SU-DHL-6 (cell line): ENCODE measurements around the gene RETREG1.

Experiments used
- H2AFZ ChIP-seq: fragments of 200-600 bp; sonication (generic); 2 replicates; pipeline ENCODE4 v1.6.1; 2014; ENCODE audit warnings: low read depth, mild to moderate bottlenecking, moderate library complexity, mixed read lengths, antibody characterized with exemption, low read length; ENCODE audit not compliant: severe bottlenecking
- H3F3A ChIP-seq: fragments of 200-600 bp; shearing (Covaris generic); 2 replicates; pipeline ENCODE4 v1.6.0; 2016; ENCODE audit warnings: antibody characterized with exemption, mild to moderate bottlenecking; ENCODE audit not compliant: insufficient read depth
- H3K27ac ChIP-seq: fragments of 200-600 bp; sonication (generic); 2 replicates; pipeline ENCODE4 v1.5.1; 2016; ENCODE audit warnings: low read depth, mild to moderate bottlenecking, low read length, moderate library complexity, mixed read lengths
- H3K27me3 ChIP-seq: fragments of 200-600 bp; sonication (generic), shearing (Covaris generic); 2 replicates; pipeline ENCODE4 v1.6.0; 2014; ENCODE audit warnings: mild to moderate bottlenecking, low read length
- H3K36me3 ChIP-seq: fragments of 200-600 bp; sonication (generic); 2 replicates; pipeline ENCODE4 v1.6.1; 2014; ENCODE audit warnings: mild to moderate bottlenecking, low read length, mixed read lengths
- H3K4me2 ChIP-seq: fragments of 300-600, 200-600 bp; shearing (Covaris generic), sonication (generic); 2 replicates; pipeline ENCODE4 v1.6.0; 2014; ENCODE audit warnings: low read length, low read depth, mild to moderate bottlenecking; ENCODE audit not compliant: poor library complexity, severe bottlenecking
- H3K4me3 ChIP-seq: fragments of 200-600 bp; sonication (generic); 2 replicates; pipeline ENCODE4 v1.5.1; 2014; ENCODE audit warnings: antibody characterized with exemption, low read length, mild to moderate bottlenecking, mixed read lengths; ENCODE audit not compliant: insufficient read depth, poor library complexity, severe bottlenecking
- H3K79me2 ChIP-seq: fragments of 200-600 bp; sonication (generic); 2 replicates; pipeline ENCODE4 v1.6.1; 2014; ENCODE audit warnings: mild to moderate bottlenecking, low read length, moderate library complexity; ENCODE audit not compliant: insufficient read depth
- H3K9ac ChIP-seq: fragments of 200-600 bp; sonication (generic); 2 replicates; pipeline ENCODE4 v1.7.0; 2014; ENCODE audit warnings: mild to moderate bottlenecking, low read length
- H3K9me2 ChIP-seq: fragments of 200-600 bp; sonication (generic); replicated peaks from 2 replicates; pipeline ENCODE4 v1.6.1; 2014; ENCODE audit warnings: low read length; ENCODE audit not compliant: insufficient read depth
- H3K9me3 ChIP-seq: fragments of 200-600 bp; sonication (generic); 2 replicates; pipeline ENCODE4 v1.6.1; 2014; ENCODE audit warnings: low read length, mixed read lengths; ENCODE audit not compliant: insufficient read depth
- H4K20me1 ChIP-seq: fragments of 200-600 bp; sonication (generic); 2 replicates; pipeline ENCODE4 v1.6.1; 2014; ENCODE audit warnings: low read depth, mild to moderate bottlenecking, antibody characterized with exemption, low read length, moderate library complexity, mixed read lengths
- CTCF ChIP-seq: fragments of 200-600 bp; sonication (generic); IDR thresholded peaks from one replicate; pipeline ENCODE4 v1.5.1; 2017; ENCODE audit warnings: antibody characterized with exemption, mild to moderate bottlenecking, low read length, moderate library complexity; ENCODE audit not compliant: insufficient read depth, poor library complexity, severe bottlenecking
- EZH2phosphoT487 ChIP-seq: fragments of 200-600 bp; sonication (generic), shearing (Covaris generic); conservative IDR thresholded peaks from 2 replicates; pipeline ENCODE4 v1.6.1; 2018; ENCODE audit warnings: mild to moderate bottlenecking, antibody characterized with exemption, low read length, moderate library complexity, mixed read lengths

Gene RETREG1

DNA sequence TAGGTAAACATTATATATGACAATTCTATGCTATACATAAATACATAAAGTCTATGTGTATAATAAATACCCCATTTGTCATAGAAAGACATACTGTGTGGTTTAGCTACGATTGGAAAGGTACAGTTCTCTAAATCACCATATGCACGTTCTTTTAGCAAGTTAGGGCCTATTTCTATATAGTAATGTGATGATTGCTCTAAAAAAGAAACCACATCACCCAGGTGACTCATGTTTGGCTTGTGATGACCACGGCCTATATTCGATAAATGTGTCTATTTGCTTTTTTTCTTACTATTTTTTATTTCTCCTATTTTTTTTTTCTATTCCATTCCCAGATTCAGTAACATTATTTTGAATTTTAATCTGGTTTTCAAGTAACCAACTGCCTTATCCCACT, 34.7 kb downstream of the RETREG1 start:
- Histone ChIP-seq H3K4me3 (no peak overlapping the region), H3K9me3 (no peaks in the 10 kb centered on the region), H3K36me3 (no peaks in the 10 kb centered on the region), H3K9ac (no peak overlapping the region), H3K27me3 (no peaks in the 10 kb centered on the region), H2AFZ (no peak overlapping the region), H3K4me2 (no peak overlapping the region), H3F3A (no peaks in the 10 kb centered on the region), H4K20me1 (no peaks in the 10 kb centered on the region), H3K27ac (no peak overlapping the region), H3K79me2 (no peaks in the 10 kb centered on the region), H3K9me2 (no peaks in the 10 kb centered on the region)
- TF ChIP-seq EZH2phosphoT487 (no peak), CTCF (no peak)

- Histone ChIP-seq H3K27ac (no peak overlapping the region), H3K4me3 (no peak overlapping the region)
- TF ChIP-seq EZH2phosphoT487, result no peak
- no peak for TF ChIP-seq CTCF
Measured at GRCh38 chr5:16580382-16580781, 36.4 kb downstream of the RETREG1 start.

GRCh38 chr5:16579142-16579847, 37.5 kb downstream of the RETREG1 start:
- H4K20me1 ChIP-seq, result no peaks in the 10 kb centered on the region
- H3K27me3 ChIP-seq, result no peaks in the 10 kb centered on the region
- no peaks in the 10 kb centered on the region for H3K36me3 ChIP-seq
- TF ChIP-seq CTCF (no peak), EZH2phosphoT487 (no peak)
- no peaks in the 10 kb centered on the region for H3K9me3 ChIP-seq
- H3K4me3 ChIP-seq, result no peak overlapping the region
- no peak overlapping the region for H3K27ac ChIP-seq
- H3K9ac ChIP-seq, result no peak overlapping the region
- no peak overlapping the region for H2AFZ ChIP-seq
- H3K9me2 ChIP-seq, result no peaks in the 10 kb centered on the region
- no peak overlapping the region for H3K4me2 ChIP-seq
- H3F3A ChIP-seq, result no peaks in the 10 kb centered on the region
- H3K79me2 ChIP-seq, result no peaks in the 10 kb centered on the region

More at GRCh38 chr5:16580382-16580781, 36.4 kb downstream of the RETREG1 start:
- Histone ChIP-seq H3K9me3 (no peaks in the 10 kb centered on the region), H3K36me3 (no peaks in the 10 kb centered on the region), H3K79me2 (no peaks in the 10 kb centered on the region), H3K4me2 (no peak overlapping the region), H3K27me3 (no peaks in the 10 kb centered on the region), H4K20me1 (no peaks in the 10 kb centered on the region), H3F3A (no peaks in the 10 kb centered on the region), H3K9me2 (no peaks in the 10 kb centered on the region), H2AFZ (no peak overlapping the region), H3K9ac (no peak overlapping the region)
